ENCODE results near the gene PHF2. TPM values are rescaled to one million over a fixed set of nuclear protein-coding genes. Genes with fewer than 3 reads are reported as not detected.

Gene PHF2
- total and polyA plus RNA-seq, 9 of the 15 experiments (the other 6 are each of a cell fraction or from before 2014, with no cell fraction given), result 0.37 to 14.4 (median 8.1) TPM

DNA sequence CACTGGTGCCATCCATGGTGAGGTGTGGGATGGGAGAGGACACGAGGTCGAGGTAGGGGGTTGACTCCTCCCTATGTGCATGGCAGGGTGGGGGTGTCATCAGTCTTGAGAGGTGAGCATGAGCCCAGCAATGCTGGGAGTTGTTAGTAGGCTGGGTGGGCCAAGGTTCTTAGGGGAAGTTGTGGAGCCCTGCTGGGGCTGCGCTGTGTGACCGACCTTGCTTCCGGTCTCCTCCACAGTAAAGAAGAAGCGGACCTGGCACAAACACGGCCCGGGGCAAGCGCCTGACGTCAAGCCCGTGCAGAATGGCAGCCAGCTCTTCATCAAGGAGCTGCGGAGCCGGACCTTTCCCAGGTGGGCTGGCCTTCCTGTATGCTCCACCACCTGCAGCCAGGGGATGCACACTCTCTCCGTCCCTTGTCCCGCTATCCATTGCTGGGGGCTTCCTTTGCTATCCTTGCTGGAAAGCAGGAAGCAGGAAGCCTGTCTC lies 59.8 kb downstream of the PHF2 start:
- peaks cover 6% of the 10 kb centered on the region for H3K9me3 ChIP-seq (replicated peaks; ENCODE audit: control insufficient read depth, insufficient read depth, low read depth, low read length)
- intact Hi-C loops (cut with micrococcal nuclease) (no loop called here), in situ Hi-C loops (cut with MboI) (no loop called here)
- CTCF ChIA-PET (ENCODE audit: low intra/inter-chr PET ratio), result no interaction called here
- H4K20me1 ChIP-seq (replicated peaks; ENCODE audit: control insufficient read depth, insufficient read depth, low read length), result no peaks in the 10 kb centered on the region
- POLR2A ChIA-PET, result interaction anchor here (1.2 kb wide), 1 partner anchor 19 kb away, joined by 3 read pairs; no protein-coding TSS in a partner anchor
- no peak for DNase-seq (ENCODE audit: extremely low read depth in 1 of 4, low spot score in 3 of 4)
- BruUV-seq (replicated peaks), result no TSS peak
- H3K27me3 ChIP-seq (ENCODE audit: control insufficient read depth in 2 of 2, insufficient read depth in 2 of 2, low read length in 2 of 2), result no peaks in the 10 kb centered on the region
- TF ChIP-seq ZNF224 (CRISPR knock-in tag; IDR thresholded peaks at IDR 0.05), result no peak
- TF ChIP-seq ZNF408 (CRISPR knock-in tag; IDR thresholded peaks at IDR 0.05; ENCODE audit: low read depth), result no peak
- TF ChIP-seq SMARCB1 (IDR thresholded peaks at IDR 0.05; ENCODE audit: insufficient read length, low read depth), result no peak
- TF ChIP-seq RFX5 (IDR thresholded peaks at IDR 0.05; ENCODE audit: low read depth, low read length), result no peak
- TF ChIP-seq ZNF174 (CRISPR knock-in tag; IDR thresholded peaks at IDR 0.05), result no peak
- no peak for TF ChIP-seq MCM2 (IDR thresholded peaks at IDR 0.05; ENCODE audit: low read depth)
- TF ChIP-seq, protein P1, sequence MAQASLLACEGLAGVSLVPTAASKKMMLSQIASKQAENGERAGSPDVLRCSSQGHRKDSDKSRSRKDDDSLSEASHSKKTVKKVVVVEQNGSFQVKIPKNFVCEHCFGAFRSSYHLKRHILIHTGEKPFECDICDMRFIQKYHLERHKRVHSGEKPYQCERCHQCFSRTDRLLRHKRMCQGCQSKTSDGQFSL (CRISPR knock-in tag; IDR thresholded peaks at IDR 0.05), result no peak
- TF ChIP-seq, protein P1 (tag; IDR thresholded peaks at IDR 0.05), result no peak
- no peak for TF ChIP-seq SUPT5H (IDR thresholded peaks at IDR 0.05)
- H3K36me3 ChIP-seq (ENCODE audit: control insufficient read depth, insufficient read depth, low read length), result peaks cover 6% of the 10 kb centered on the region; the same call in 2 of the 3 replicates
- H2AFZ ChIP-seq (ENCODE audit: low read depth, low read length), result no peak overlapping the region
- H3K9me1 ChIP-seq (ENCODE audit: control insufficient read depth, insufficient read depth, low read length), result no peaks in the 10 kb centered on the region
- no peak overlapping the region for H3K27ac ChIP-seq (ENCODE audit: extremely low read depth, low read depth, low read length)
- no peak overlapping the region for H3K9ac ChIP-seq (ENCODE audit: insufficient read depth in 1 of 2, low read depth in 2 of 2, low read length in 2 of 2)
- H3K4me2 ChIP-seq (ENCODE audit: insufficient read depth, low read length), result no peak overlapping the region
- H3K79me2 ChIP-seq (ENCODE audit: control insufficient read depth, insufficient read depth, low read length), result no peaks in the 10 kb centered on the region
- no peak for ATAC-seq
- H3K4me3 ChIP-seq, result no peak overlapping the region
- H3K4me1 ChIP-seq (replicated peaks in 1 of 2; ENCODE audit: control insufficient read depth in 2 of 2, insufficient read depth in 2 of 2, low read length in 2 of 2), result no peaks in the 10 kb centered on the region
- WGBS (ENCODE audit: insufficient coverage, low coverage, missing lambda C conversion rate), result 88% methylated on average over 15 of the region's 15 CpGs
- no peak for FAIRE-seq
